HFFc6 (cell line): Measurements from ENCODE around the gene ARHGAP19. TPM values are rescaled to one million over a fixed set of nuclear protein-coding genes. Genes with fewer than 3 reads are reported as not detected.

ENCODE experiments used
- DNase-seq: peaks from one replicate; pipeline ENCODE4 v3.0.0-alpha.2; 2018
- H3K27ac Mint-ChIP-seq: 2 replicates; pipeline ENCODE4 v1.8.0; 2020; ENCODE audit warnings: mild to moderate bottlenecking, mixed read lengths
- H3K27me3 Mint-ChIP-seq: 2 replicates; pipeline ENCODE4 v1.8.0; 2021; ENCODE audit warnings: mild to moderate bottlenecking, moderate library complexity, mixed read lengths; ENCODE audit not compliant: insufficient read depth
- H3K36me3 Mint-ChIP-seq: 2 replicates; pipeline ENCODE4 v1.8.0; 2021; ENCODE audit warnings: low read depth, mixed read lengths
- H3K4me1 Mint-ChIP-seq: 2 replicates; pipeline ENCODE4 v1.8.0; 2020; ENCODE audit warnings: low read depth, mixed read lengths
- H3K4me3 Mint-ChIP-seq: 2 replicates; pipeline ENCODE4 v1.8.0; 2020; ENCODE audit warnings: mild to moderate bottlenecking, moderate library complexity, mixed read lengths
- H3K9me3 Mint-ChIP-seq: 2 replicates; pipeline ENCODE4 v1.8.0; 2020; ENCODE audit warnings: mild to moderate bottlenecking, mixed read lengths
- CTCF ChIP-seq: fragments of 200-600 bp; sonication (generic); IDR thresholded peaks from 2 replicates; pipeline ENCODE4 v1.5.0; 2021; ENCODE audit warnings: antibody characterized with exemption, mild to moderate bottlenecking
- total RNA-seq, 6 experiments: library from RNA; stranded (reverse); fragmentation: NEBNext Ultra II Directional; extraction: Animal tissue kit (Norgen Biotek cat#: 25700); gene quantifications; 2 replicates in 1 of 6; 3 replicates in 5 of 6; pipeline ENCODE4 v1.2.3, GENCODE V29; 2021

Gene ARHGAP19
- total RNA-seq, 6 experiments from 2014 or later: 5.2 to 12.3 (median 10.2) TPM

GRCh38 chr10:97174941-97175340, 117.5 kb downstream of the ARHGAP19 start:
- Mint-ChIP-seq H3K4me3 (no peak overlapping the region), H3K9me3 (no peaks in the 10 kb centered on the region), H3K4me1 (no peaks in the 10 kb centered on the region), H3K27me3 (peaks cover 28% of the 10 kb centered on the region), H3K27ac (no peak overlapping the region), H3K36me3 (no peaks in the 10 kb centered on the region)
- no peak for TF ChIP-seq CTCF
- DNase-seq: no peak

GRCh38 chr10:97174276-97174775, 118.1 kb downstream of the ARHGAP19 start:
- H3K36me3 Mint-ChIP-seq: no peaks in the 10 kb centered on the region
- H3K27ac Mint-ChIP-seq: no peak overlapping the region
- DNase-seq: no peak

GRCh38 chr10:97173036-97173435, 119.4 kb downstream of the ARHGAP19 start:
- Mint-ChIP-seq H3K27ac (no peak overlapping the region), H3K4me3 (no peak overlapping the region), H3K27me3 (peaks cover 29% of the 10 kb centered on the region), H3K36me3 (no peaks in the 10 kb centered on the region), H3K4me1 (no peaks in the 10 kb centered on the region), H3K9me3 (no peaks in the 10 kb centered on the region)
- no peak for TF ChIP-seq CTCF
- DNase-seq: no peak

More at GRCh38 chr10:97174276-97174775, 118.1 kb downstream of the ARHGAP19 start:
- Mint-ChIP-seq H3K9me3 (no peaks in the 10 kb centered on the region), H3K4me3 (no peak overlapping the region), H3K4me1 (no peaks in the 10 kb centered on the region), H3K27me3 (peaks cover 32% of the 10 kb centered on the region)
- no peak for TF ChIP-seq CTCF

Other genes with a start within 250 kb of the ARHGAP19 start
- under 1 TPM in 1 of 6 experiments, not detected in 5; 0.05 TPM for gene SLIT1, start 106.7 kb downstream of the ARHGAP19 start, total RNA-seq
- gene FRAT1, start 26.6 kb upstream of the ARHGAP19 start, total RNA-seq: 1 to 10 TPM in 4 of 6 experiments, under 1 TPM in 2; 0.82 to 1.3 (median 1.1) TPM
- 1 to 10 TPM; 2.2 to 2.9 (median 2.6) TPM for gene FRAT2, start 42.1 kb upstream of the ARHGAP19 start, total RNA-seq
- gene RRP12, start 108.7 kb upstream of the ARHGAP19 start, total RNA-seq: 10 to 100 TPM; 37.3 to 46.6 (median 42.2) TPM
- gene PGAM1, start 133.6 kb upstream of the ARHGAP19 start, total RNA-seq: 100 to 1,000 TPM; 505 to 594 (median 542) TPM
- 10 to 100 TPM; 36.2 to 42.8 (median 39.9) TPM for gene EXOSC1, start 153.4 kb upstream of the ARHGAP19 start, total RNA-seq
- gene ZDHHC16, start 153.5 kb upstream of the ARHGAP19 start, total RNA-seq: 10 to 100 TPM; 60.7 to 64.9 (median 63.1) TPM
- gene MMS19, start 205.8 kb upstream of the ARHGAP19 start, total RNA-seq: 10 to 100 TPM; 53.8 to 61.2 (median 56.3) TPM
- gene UBTD1, start 206.3 kb upstream of the ARHGAP19 start, total RNA-seq: 10 to 100 TPM; 31.3 to 42.1 (median 34.8) TPM